ELR (cell line): ENCODE results near the gene PSME2.

ENCODE experiments used
- DNase-seq: peaks from one replicate; pipeline ENCODE4 v3.0.0-alpha.2; 2015; ENCODE audit warnings: low read depth

The PSME2 gene

GRCh38 chr14:24151404-24152080 is 5.1 kb upstream of the PSME2 start:
- no peak for DNase-seq

DNA sequence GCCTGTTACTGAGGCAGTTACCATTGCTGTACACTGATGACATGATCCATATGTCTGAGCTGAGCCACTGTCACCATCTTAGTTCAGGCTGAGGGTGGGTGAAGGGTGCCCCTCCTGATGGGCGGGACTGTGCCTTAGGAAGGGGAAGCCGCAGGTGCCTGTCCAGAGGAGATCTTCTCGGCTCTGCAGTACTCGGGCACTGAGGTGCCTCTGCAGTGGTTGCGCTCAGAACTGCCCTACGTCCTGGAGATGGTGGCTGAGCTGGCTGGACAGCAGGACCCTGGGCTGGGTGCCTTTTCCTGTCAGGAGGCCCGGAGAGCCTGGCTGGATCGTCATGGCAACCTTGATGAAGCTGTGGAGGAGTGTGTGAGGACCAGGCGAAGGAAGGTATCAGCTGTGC is 4.6 kb upstream of the PSME2 start:
- DNase-seq = no peak

- DNase-seq = no peak
Observed at GRCh38 chr14:24150567-24150966, 4.2 kb upstream of the PSME2 start.

DNA sequence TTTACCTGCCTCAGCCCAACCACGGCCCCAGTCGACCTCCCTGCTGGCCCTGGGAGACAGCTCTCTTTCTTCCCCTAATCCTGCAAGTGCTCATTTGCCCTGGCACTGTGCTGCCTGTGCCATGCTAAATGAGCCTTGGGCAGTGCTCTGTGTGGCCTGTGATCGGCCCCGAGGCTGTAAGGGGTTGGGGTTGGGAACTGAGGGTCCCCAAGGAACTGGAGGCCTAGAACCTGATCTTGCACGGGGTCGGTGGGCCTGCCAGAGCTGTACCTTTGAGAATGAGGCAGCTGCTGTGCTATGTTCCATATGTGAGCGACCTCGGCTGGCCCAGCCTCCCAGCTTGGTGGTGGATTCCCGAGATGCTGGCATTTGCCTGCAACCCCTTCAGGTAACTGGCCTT is 3.7 kb upstream of the PSME2 start:
- no peak for DNase-seq

- DNase-seq = no peak
Observed at GRCh38 chr14:24149302-24149969, 3.0 kb upstream of the PSME2 start.

DNA sequence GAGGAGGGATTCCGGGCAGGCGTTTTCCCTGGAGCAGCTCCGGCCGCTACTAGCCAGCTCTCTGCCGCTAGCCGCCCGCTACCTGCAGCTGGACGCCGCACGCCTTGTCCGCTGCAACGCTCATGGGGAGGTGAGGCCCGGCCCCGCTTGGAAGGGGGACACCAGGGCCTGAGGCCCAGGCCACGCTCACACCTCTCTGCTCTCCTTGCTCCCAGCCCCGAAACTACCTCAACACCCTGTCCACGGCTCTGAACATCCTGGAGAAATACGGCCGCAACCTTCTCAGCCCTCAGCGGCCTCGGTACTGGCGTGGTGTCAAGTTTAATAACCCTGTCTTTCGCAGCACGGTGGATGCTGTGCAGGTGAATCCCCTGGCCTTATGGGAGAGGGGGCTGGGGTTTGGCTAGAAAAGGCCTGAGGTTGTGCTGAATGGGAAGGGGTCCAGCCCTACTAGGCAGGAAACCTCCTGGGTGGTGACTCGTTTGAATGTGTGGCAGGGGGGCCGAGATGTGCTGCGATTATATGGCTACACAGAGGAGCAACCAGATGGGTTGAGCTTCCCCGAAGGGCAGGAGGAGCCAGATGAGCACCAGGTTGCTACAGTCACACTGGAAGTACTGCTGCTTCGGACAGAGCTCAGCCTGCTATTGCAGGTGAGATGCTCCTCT is 1.5 kb upstream of the PSME2 start:
- peak; percentile 30 for DNase-seq

DNA sequence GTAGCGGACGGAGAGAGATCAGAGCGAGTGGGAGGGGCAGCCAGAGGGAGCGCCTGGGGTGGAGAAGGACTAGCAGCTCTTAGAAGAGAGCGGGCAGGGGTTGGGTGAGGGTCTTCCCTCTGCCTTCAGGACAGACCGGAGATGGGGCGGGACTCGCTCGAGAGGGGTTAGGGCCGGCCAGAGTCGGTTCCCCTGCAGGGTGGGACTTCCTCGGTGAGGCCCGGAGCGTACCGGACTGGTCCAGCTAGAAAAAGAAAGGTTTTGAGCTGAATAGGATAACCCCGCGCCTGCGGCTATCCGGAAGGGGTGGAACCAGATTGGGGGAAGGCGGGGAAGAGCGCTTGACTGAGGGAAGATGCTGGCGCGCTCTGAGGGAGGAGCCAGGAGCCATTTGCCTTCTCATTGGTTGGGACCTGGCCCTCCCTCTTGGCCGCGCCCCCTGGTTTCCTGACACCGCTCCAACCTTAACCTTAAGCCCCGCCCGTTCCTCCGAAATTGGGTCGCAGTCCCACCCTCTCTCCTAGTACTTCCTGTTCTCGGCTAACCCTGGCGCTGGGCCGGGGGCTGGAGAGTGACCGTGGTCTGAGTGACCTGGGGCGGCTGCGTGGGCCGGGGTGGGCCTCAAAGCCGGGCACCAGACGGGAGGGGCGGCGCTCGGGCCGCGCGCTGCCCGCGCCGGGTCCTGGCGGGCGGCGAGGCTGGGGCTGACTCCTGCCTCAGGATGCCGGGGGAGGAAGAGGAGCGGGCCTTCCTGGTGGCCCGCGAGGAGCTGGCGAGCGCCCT is 759 bp upstream of the PSME2 start, which contains the start of gene RNF31:
Gene RNF31 (plus strand): TSS at position 521 of the 783 bp plus-strand sequence. CDS start 201 bp downstream, at position 722.
- DNase-seq = peak; percentile 99

GRCh38 chr14:24145690-24146452 is 539 bp downstream of the PSME2 start:
- peak; percentile 75 for DNase-seq

DNA sequence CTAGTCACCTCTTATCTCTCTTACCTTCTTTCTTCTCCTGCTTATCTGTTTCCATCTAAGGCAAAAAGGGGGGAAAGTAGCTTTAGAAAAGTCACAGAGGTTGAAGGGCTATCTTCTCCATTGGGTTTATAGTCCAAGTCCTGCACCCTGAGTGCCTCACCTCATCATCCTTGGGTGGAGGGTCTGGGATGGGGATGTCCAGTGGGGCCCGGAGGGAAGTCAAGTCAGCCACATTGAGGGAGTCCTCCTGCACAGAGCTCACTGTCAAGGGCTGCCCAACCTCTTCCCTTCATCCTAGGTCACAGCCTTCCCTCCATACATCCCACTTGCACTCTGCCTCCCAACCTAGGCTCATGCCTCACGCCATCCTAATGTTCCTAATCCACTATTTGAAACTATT is 1.2 kb downstream of the PSME2 start:
- DNase-seq = no peak

DNA sequence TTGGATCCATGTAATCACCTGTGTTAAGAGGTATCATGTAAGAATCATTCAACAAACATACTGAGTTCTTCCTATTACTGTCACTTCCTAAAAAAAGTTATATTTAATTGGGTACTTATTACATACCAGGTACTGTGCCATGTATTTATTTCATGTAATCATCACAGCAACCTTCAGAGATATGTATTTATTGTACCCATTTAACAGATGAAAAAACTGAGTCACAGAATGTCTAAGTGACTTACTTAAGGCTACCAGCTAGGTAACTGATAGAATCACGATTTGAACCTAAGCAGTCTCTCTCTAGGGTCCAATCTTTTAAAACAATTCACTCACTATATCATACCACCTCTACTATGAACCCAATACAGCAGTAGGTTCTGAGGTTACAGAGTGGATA is 2.0 kb downstream of the PSME2 start:
- no peak for DNase-seq

- DNase-seq = peak; percentile 61
Observed at GRCh38 chr14:24143511-24143910, 2.9 kb downstream of the PSME2 start.

- peak; percentile 99 for DNase-seq
Observed at GRCh38 chr14:24141097-24141880, 5.1 kb downstream of the PSME2 start, which contains the start of gene EMC9. EMC9 (minus strand) TSS chr14:24141591; CDS start chr14:24141304, 287 bp downstream.

DNA sequence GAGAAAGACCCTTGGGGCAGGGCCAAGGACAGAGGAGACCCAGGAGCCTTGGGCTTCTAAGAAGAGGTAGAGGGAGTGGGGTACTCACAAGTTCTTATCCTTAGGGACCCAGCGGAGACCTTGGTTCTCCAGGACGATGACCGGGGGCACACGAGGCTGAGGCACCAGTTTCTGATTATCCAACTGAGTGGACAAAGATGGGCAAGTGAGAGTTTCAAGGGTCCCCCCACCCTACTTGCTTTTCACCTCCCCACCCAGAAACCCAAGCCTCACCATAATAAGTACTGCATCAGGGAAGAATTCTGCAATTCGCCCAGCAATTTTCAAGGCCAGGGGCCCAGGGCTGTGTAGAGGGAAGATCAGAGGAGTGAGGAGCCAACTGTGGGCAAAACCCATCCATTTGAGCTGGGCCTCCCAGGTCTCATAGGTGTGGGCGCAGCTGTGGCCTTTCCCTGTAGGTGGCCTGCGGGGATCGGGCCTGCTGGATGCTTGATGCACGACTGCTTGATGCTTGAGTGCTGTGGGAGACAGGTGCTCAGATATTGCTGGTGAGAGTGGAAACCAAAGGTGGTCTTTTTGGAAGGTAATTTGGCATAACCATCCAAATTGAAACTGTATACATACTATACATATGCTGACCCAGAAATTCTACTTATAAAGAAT is 7.0 kb downstream of the PSME2 start:
- DNase-seq = no peak

- DNase-seq = no peak
Observed at GRCh38 chr14:24138396-24139271, 7.8 kb downstream of the PSME2 start.

- DNase-seq = no peak
Observed at GRCh38 chr14:24137529-24138395, 8.6 kb downstream of the PSME2 start.

DNA sequence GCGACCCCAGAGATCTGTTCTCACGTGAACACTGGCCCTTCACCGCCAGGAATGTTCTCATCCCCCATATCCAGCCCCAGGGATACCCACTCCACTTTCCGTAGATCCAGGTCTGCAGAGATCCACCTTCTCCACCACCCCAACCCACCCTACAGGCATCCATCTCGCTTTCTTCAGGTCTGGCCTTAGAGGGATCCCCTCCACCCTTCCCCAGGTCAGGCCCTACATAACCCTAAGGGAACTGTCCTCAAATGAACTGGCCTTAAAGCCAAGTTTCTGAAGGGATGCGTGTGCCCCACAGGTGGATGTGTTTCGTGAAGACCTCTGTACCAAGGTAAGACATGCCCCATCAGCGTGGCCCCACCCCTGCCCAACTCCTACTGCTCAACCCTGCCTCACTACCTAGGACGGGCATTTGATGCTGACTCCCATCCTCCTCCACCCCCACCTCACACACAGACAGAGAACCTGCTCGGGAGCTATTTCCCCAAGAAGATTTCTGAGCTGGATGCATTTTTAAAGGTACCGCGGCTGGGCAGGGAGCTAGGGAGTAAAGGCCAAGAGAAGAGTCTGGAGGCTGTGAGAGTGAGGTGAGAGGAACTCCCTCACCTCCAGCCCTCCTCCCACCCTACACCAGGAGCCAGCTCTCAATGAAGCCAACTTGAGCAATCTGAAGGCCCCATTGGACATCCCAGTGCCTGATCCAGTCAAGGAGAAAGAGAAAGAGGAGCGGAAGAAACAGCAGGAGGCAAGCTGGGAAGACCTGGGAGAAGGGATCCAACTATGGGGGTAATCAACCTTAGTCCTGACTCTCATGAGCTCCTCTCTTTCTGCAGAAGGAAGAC is 9.5 kb downstream of the PSME2 start:
- DNase-seq = no peak
